Sciatic nerve (tissue), 2 donors: ENCODE measurements around the gene MAPRE3. TPM values are rescaled to one million over a fixed set of nuclear protein-coding genes. Genes with fewer than 3 reads are reported as not detected.
"Not testable (repeated sequence)": the region's sequence is repeated elsewhere in the genome, so short reads cannot be mapped to it uniquely, and the experiment has no call there.

Source experiments
- ATAC-seq: fragments of 200-7000 bp; cut with Tn5 transposase; one replicate; pipeline ENCODE4 v1.9.1; 2020; ENCODE audit warnings: mild to moderate bottlenecking, moderate library complexity
- DNase-seq: peaks from one replicate; pipeline ENCODE4 v3.0.0-alpha.2; 2020; ENCODE audit warnings: low spot score
- intact Hi-C: fragments of 100-400 bp; cut with DNase I; formaldehyde crosslinking; loops from one replicate; pipeline ENCODE4 v1.14.2; 2022
- total RNA-seq: library from RNA; stranded (reverse); fragmentation: NEBNext Ultra II Directional; extraction: Animal tissue kit (Norgen Biotek cat#: 25700); gene quantifications from one replicate; pipeline ENCODE4 v1.2.1, GENCODE V29; 2021
- donor health status: DM: no; HTN: no; CAD: no.
- donor health status: DM: no; HTN: no; CAD: no.

The MAPRE3 gene
- total RNA-seq = 26.7 TPM

- ATAC-seq = peak; percentile 97
- peak; percentile 90 for DNase-seq
- intact Hi-C loops = no loop called here
These were observed at the start of gene MAPRE3 for GRCh38 chr2:26970244-26970927. Gene MAPRE3, plus strand, starts transcription at chr2:26970637. Its CDS starts 51,582 bp downstream, at chr2:27022219.

- ATAC-seq (no peak), DNase-seq (no peak)
- intact Hi-C loops = loop anchor here (5.0 kb wide), 1 partner anchor 74 kb away; the partner anchor contains the start of gene DPYSL5
These were observed 49.1 kb upstream of the MAPRE3 start for GRCh38 chr2:26921323-26921722.

- peak; percentile 88 for ATAC-seq
- intact Hi-C loops = loop anchor here (5.0 kb wide), 1 partner anchor 75 kb away; the partner anchor contains the start of gene DPYSL5
- DNase-seq = no peak
These were observed 47.8 kb upstream of the MAPRE3 start for GRCh38 chr2:26922405-26923188.

- not testable (repeated sequence) for DNase-seq, ATAC-seq
- intact Hi-C loops = loop anchor here (5.0 kb wide), 1 partner anchor 76 kb away; the partner anchor contains the start of gene DPYSL5
These were observed 47.3 kb upstream of the MAPRE3 start for GRCh38 chr2:26923189-26923466.

GRCh38 chr2:26924731-26925099, 45.7 kb upstream of the MAPRE3 start:
- intact Hi-C loops = loop anchor here (5.0 kb wide), 1 partner anchor 77 kb away; the partner anchor contains the start of gene DPYSL5
- DNase-seq (no peak), ATAC-seq (no peak)

GRCh38 chr2:26925100-26925791, 45.2 kb upstream of the MAPRE3 start:
- DNase-seq (no peak), ATAC-seq (no peak)
- intact Hi-C loops = no loop called here

GRCh38 chr2:26927221-26927620, 43.2 kb upstream of the MAPRE3 start:
- no peak for ATAC-seq
- intact Hi-C loops = no loop called here

GRCh38 chr2:26932974-26933373, 37.5 kb upstream of the MAPRE3 start:
- DNase-seq (no peak), ATAC-seq (no peak)
- intact Hi-C loops = no loop called here

More at GRCh38 chr2:26927221-26927620, 43.2 kb upstream of the MAPRE3 start:
- DNase-seq = no peak

GRCh38 chr2:26933431-26934334, 36.8 kb upstream of the MAPRE3 start:
- intact Hi-C loops = no loop called here
- no peak for ATAC-seq
- DNase-seq = no peak

- intact Hi-C loops = no loop called here
- DNase-seq = no peak
- no peak for ATAC-seq
These were observed 36.1 kb upstream of the MAPRE3 start for GRCh38 chr2:26934335-26934724.

GRCh38 chr2:26934985-26935384, 35.5 kb upstream of the MAPRE3 start:
- intact Hi-C loops = no loop called here
- DNase-seq = no peak
- ATAC-seq = no peak

- intact Hi-C loops = no loop called here
- no peak for ATAC-seq
- DNase-seq = no peak
These were observed 33.6 kb upstream of the MAPRE3 start for GRCh38 chr2:26936855-26937254.

- intact Hi-C loops = no loop called here
- ATAC-seq (no peak), DNase-seq (no peak)
These were observed 31.9 kb upstream of the MAPRE3 start for GRCh38 chr2:26938399-26939118.

- intact Hi-C loops = loop anchor here (5.0 kb wide), 1 partner anchor 93 kb away; the partner anchor contains the start of gene DPYSL5
- DNase-seq = no peak
- ATAC-seq = no peak
These were observed 30.4 kb upstream of the MAPRE3 start for GRCh38 chr2:26940001-26940400.

- ATAC-seq (no peak), DNase-seq (no peak)
- intact Hi-C loops = loop anchor here (5.0 kb wide), 1 partner anchor 94 kb away; the partner anchor contains the start of gene DPYSL5
These were observed 29.0 kb upstream of the MAPRE3 start for GRCh38 chr2:26941486-26941885.

- DNase-seq = peak; percentile 82
- intact Hi-C loops = loop anchor here (5.0 kb wide), 1 partner anchor 95 kb away; the partner anchor contains the start of gene DPYSL5
These were observed 27.7 kb upstream of the MAPRE3 start for GRCh38 chr2:26942543-26943295.

More at GRCh38 chr2:26942543-26943295, 27.7 kb upstream of the MAPRE3 start:
- peak; percentile 66 for ATAC-seq
